Astrocyte (in vitro differentiated cells and primary cell): Measurements from ENCODE around the gene SPDYE17. TPM values are rescaled to one million over a fixed set of nuclear protein-coding genes. Genes with fewer than 3 reads are reported as not detected.
"Not testable (repeated sequence)": the region's sequence is repeated elsewhere in the genome, so short reads cannot be mapped to it uniquely, and the experiment has no call there.

Experiments used
- DNase-seq: peaks from one replicate; pipeline ENCODE4 v3.0.0-alpha.2; 2010; ENCODE audit warnings: low read depth
- FAIRE-seq: peaks from 2 replicates; lab custom pipeline; 2011; peaks lifted over from hg19 to GRCh38; lab: Jason Lieb, UNC
- H2AFZ ChIP-seq: 2 replicates; pipeline ENCODE4 v1.6.0; 2012; ENCODE audit warnings: low read depth, low read length, inconsistent platforms
- H3K27ac ChIP-seq: 2 replicates; pipeline ENCODE4 v1.5.1; 2011; ENCODE audit warnings: low read depth, low read length, inconsistent platforms
- H3K27me3 ChIP-seq: 2 replicates; pipeline ENCODE4 v1.6.0; 2011; ENCODE audit warnings: low read length, inconsistent platforms; ENCODE audit not compliant: insufficient read depth
- H3K36me3 ChIP-seq: 2 replicates; pipeline ENCODE4 v1.5.1; 2011; ENCODE audit warnings: low read length, inconsistent platforms; ENCODE audit not compliant: insufficient read depth
- H3K4me1 ChIP-seq: 2 replicates; pipeline ENCODE4 v1.5.1; 2011; ENCODE audit warnings: low read length, inconsistent platforms; ENCODE audit not compliant: insufficient read depth
- H3K4me2 ChIP-seq: 2 replicates; pipeline ENCODE4 v1.6.0; 2012; ENCODE audit warnings: low read length, inconsistent platforms
- H3K4me3 ChIP-seq: 2 replicates; pipeline ENCODE4 v1.5.1; 2011; ENCODE audit warnings: low read depth, mild to moderate bottlenecking, low read length, inconsistent platforms; ENCODE audit not compliant: insufficient read depth
- H3K79me2 ChIP-seq: 2 replicates; pipeline ENCODE4 v1.6.0; 2012; ENCODE audit warnings: mild to moderate bottlenecking, low read length, inconsistent platforms; ENCODE audit not compliant: insufficient read depth
- H3K9ac ChIP-seq: 2 replicates; pipeline ENCODE4 v1.6.0; 2012; ENCODE audit warnings: mild to moderate bottlenecking, low read length, inconsistent platforms
- H3K9me3 ChIP-seq: 2 replicates; pipeline ENCODE4 v1.5.1; 2012; ENCODE audit warnings: low read depth, mild to moderate bottlenecking, low read length, inconsistent platforms; ENCODE audit not compliant: insufficient read depth
- H4K20me1 ChIP-seq: 2 replicates; pipeline ENCODE4 v1.6.0; 2012; ENCODE audit warnings: low read length, inconsistent platforms; ENCODE audit not compliant: insufficient read depth
- H3K27ac Mint-ChIP-seq: one replicate; pipeline ENCODE4 v1.8.0; 2021; ENCODE audit warnings: mild to moderate bottlenecking, mixed read lengths; ENCODE audit not compliant: unreplicated experiment
- H3K27me3 Mint-ChIP-seq: one replicate; pipeline ENCODE4 v1.8.0; 2021; ENCODE audit warnings: low read depth, mixed read lengths; ENCODE audit not compliant: unreplicated experiment
- H3K36me3 Mint-ChIP-seq: one replicate; pipeline ENCODE4 v1.8.0; 2021; ENCODE audit warnings: low read depth, mixed read lengths; ENCODE audit not compliant: unreplicated experiment
- H3K4me1 Mint-ChIP-seq: one replicate; pipeline ENCODE4 v1.8.0; 2021; ENCODE audit warnings: low read depth, mixed read lengths; ENCODE audit not compliant: unreplicated experiment
- H3K4me3 Mint-ChIP-seq: one replicate; pipeline ENCODE4 v1.8.0; 2021; ENCODE audit warnings: mild to moderate bottlenecking, moderate library complexity, mixed read lengths; ENCODE audit not compliant: unreplicated experiment
- H3K9me3 Mint-ChIP-seq: one replicate; pipeline ENCODE4 v1.8.0; 2021; ENCODE audit warnings: mild to moderate bottlenecking, mixed read lengths; ENCODE audit not compliant: unreplicated experiment
- total RNA-seq: library from RNA; stranded (reverse); gene quantifications from 2 replicates; pipeline ENCODE4 v1.2.1, GENCODE V29; 2021

SPDYE17 gene
- total RNA-seq, 1 donor from 2014 or later: not detected

- not testable (repeated sequence) for H3K36me3 ChIP-seq, H3K79me2 ChIP-seq, H3K36me3 Mint-ChIP-seq, DNase-seq, H4K20me1 ChIP-seq, H3K4me2 ChIP-seq, H3K4me3 Mint-ChIP-seq, H3K4me1 ChIP-seq, H2AFZ ChIP-seq, FAIRE-seq, H3K9me3 Mint-ChIP-seq, H3K27ac ChIP-seq, H3K9me3 ChIP-seq, H3K27me3 ChIP-seq, H3K4me3 ChIP-seq, H3K4me1 Mint-ChIP-seq, H3K9ac ChIP-seq, H3K27ac Mint-ChIP-seq, H3K27me3 Mint-ChIP-seq
Observed at GRCh38 chr7:76983937-76984783, 48.0 kb downstream of the SPDYE17 start.

- not testable (repeated sequence) for H3K27me3 Mint-ChIP-seq, H4K20me1 ChIP-seq, H2AFZ ChIP-seq, H3K36me3 Mint-ChIP-seq, H3K4me1 Mint-ChIP-seq, H3K36me3 ChIP-seq, H3K4me3 Mint-ChIP-seq, H3K9me3 Mint-ChIP-seq, H3K9me3 ChIP-seq, H3K27me3 ChIP-seq, DNase-seq, H3K79me2 ChIP-seq, H3K4me3 ChIP-seq, H3K4me1 ChIP-seq, H3K4me2 ChIP-seq, H3K27ac Mint-ChIP-seq, FAIRE-seq, H3K9ac ChIP-seq, H3K27ac ChIP-seq
Observed at GRCh38 chr7:76983333-76983732, 48.8 kb downstream of the SPDYE17 start.

- not testable (repeated sequence) for FAIRE-seq, H3K4me1 ChIP-seq, H3K27ac ChIP-seq, H3K4me2 ChIP-seq, H3K4me3 ChIP-seq, H3K4me3 Mint-ChIP-seq, H3K79me2 ChIP-seq, H2AFZ ChIP-seq, DNase-seq, H3K27me3 ChIP-seq, H3K9me3 ChIP-seq, H3K4me1 Mint-ChIP-seq, H3K36me3 Mint-ChIP-seq, H3K27me3 Mint-ChIP-seq, H3K9ac ChIP-seq, H3K9me3 Mint-ChIP-seq, H4K20me1 ChIP-seq, H3K27ac Mint-ChIP-seq, H3K36me3 ChIP-seq
Observed at GRCh38 chr7:76982501-76982900, 49.7 kb downstream of the SPDYE17 start.

GRCh38 chr7:76981187-76981970 is 50.8 kb downstream of the SPDYE17 start:
- H2AFZ ChIP-seq, H3K36me3 Mint-ChIP-seq, H3K9me3 Mint-ChIP-seq, DNase-seq, H3K27ac Mint-ChIP-seq, H3K9me3 ChIP-seq, H3K4me2 ChIP-seq, FAIRE-seq, H3K27me3 Mint-ChIP-seq, H3K27me3 ChIP-seq, H3K4me1 Mint-ChIP-seq, H3K36me3 ChIP-seq, H3K27ac ChIP-seq, H4K20me1 ChIP-seq, H3K4me3 Mint-ChIP-seq, H3K4me1 ChIP-seq, H3K79me2 ChIP-seq, H3K4me3 ChIP-seq, H3K9ac ChIP-seq: not testable (repeated sequence)

GRCh38 chr7:76980576-76980975 is 51.6 kb downstream of the SPDYE17 start:
- H3K27me3 ChIP-seq, H3K79me2 ChIP-seq, H3K36me3 ChIP-seq, H3K4me3 Mint-ChIP-seq, H4K20me1 ChIP-seq, H3K9me3 Mint-ChIP-seq, H3K9ac ChIP-seq, H3K27ac Mint-ChIP-seq, H3K4me1 Mint-ChIP-seq, H3K27ac ChIP-seq, H3K4me3 ChIP-seq, H3K9me3 ChIP-seq, FAIRE-seq, H3K36me3 Mint-ChIP-seq, H3K4me1 ChIP-seq, H2AFZ ChIP-seq, H3K4me2 ChIP-seq, DNase-seq, H3K27me3 Mint-ChIP-seq: not testable (repeated sequence)
